Measurements from ENCODE around the gene CBFB. TPM values are rescaled to one million over a fixed set of nuclear protein-coding genes. Genes with fewer than 3 reads are reported as not detected.
"Not testable (repeated sequence)": the region's sequence is repeated elsewhere in the genome, so short reads cannot be mapped to it uniquely, and the experiment has no call there.

The CBFB gene
- 51.3 TPM for total RNA-seq (ENCODE audit: insufficient read depth, low replicate concordance)

- DNase-seq (ENCODE audit: low spot score) = peak; percentile 93
Observed at GRCh38 chr16:67028696-67029253, at the start of gene CBFB. TSS of gene CBFB (plus strand) at chr16:67029149. CDS start at chr16:67029408, 259 bp downstream.

- no peak for DNase-seq (ENCODE audit: low spot score)
Observed at GRCh38 chr16:66983033-66983432, 45.9 kb upstream of the CBFB start.

- no peak for DNase-seq (ENCODE audit: low spot score)
Observed at GRCh38 chr16:66984892-66985311, 44.0 kb upstream of the CBFB start.

- DNase-seq (ENCODE audit: low spot score) = no peak
Observed at GRCh38 chr16:66986559-66986958, 42.4 kb upstream of the CBFB start.

- no peak for DNase-seq (ENCODE audit: low spot score)
Observed at GRCh38 chr16:66988197-66988788, 40.7 kb upstream of the CBFB start, which contains the start of gene CES4A. TSS of gene CES4A (plus strand) at chr16:66988589. CDS start at chr16:66988773, 184 bp downstream.

GRCh38 chr16:66991545-66992077 lies 37.3 kb upstream of the CBFB start:
- DNase-seq (ENCODE audit: low spot score) = no peak

GRCh38 chr16:66993558-66993957 lies 35.4 kb upstream of the CBFB start:
- DNase-seq (ENCODE audit: low spot score) = not testable (repeated sequence)

GRCh38 chr16:66996324-66996982 lies 32.5 kb upstream of the CBFB start:
- DNase-seq (ENCODE audit: low spot score) = no peak

GRCh38 chr16:66996983-66997358 lies 32.0 kb upstream of the CBFB start:
- DNase-seq (ENCODE audit: low spot score) = no peak

GRCh38 chr16:67000384-67001351 lies 28.3 kb upstream of the CBFB start:
- DNase-seq (ENCODE audit: low spot score) = peak; percentile 70

- no peak for DNase-seq (ENCODE audit: low spot score)
Observed at GRCh38 chr16:67001726-67002125, 27.2 kb upstream of the CBFB start.

GRCh38 chr16:67006930-67007658 lies 21.9 kb upstream of the CBFB start:
- peak; percentile 41 for DNase-seq (ENCODE audit: low spot score)

- DNase-seq (ENCODE audit: low spot score) = no peak
Observed at GRCh38 chr16:67009158-67009557, 19.8 kb upstream of the CBFB start.

GRCh38 chr16:67011274-67011673 lies 17.7 kb upstream of the CBFB start:
- no peak for DNase-seq (ENCODE audit: low spot score)

GRCh38 chr16:67013233-67013822 lies 15.6 kb upstream of the CBFB start:
- no peak for DNase-seq (ENCODE audit: low spot score)

- DNase-seq (ENCODE audit: low spot score) = peak; percentile 75
Observed at GRCh38 chr16:67013823-67014633, 14.9 kb upstream of the CBFB start.

GRCh38 chr16:67014634-67015312 lies 14.2 kb upstream of the CBFB start:
- DNase-seq (ENCODE audit: low spot score) = no peak

- DNase-seq (ENCODE audit: low spot score) = no peak
Observed at GRCh38 chr16:67015313-67015731, 13.6 kb upstream of the CBFB start.

GRCh38 chr16:67016143-67016542 lies 12.8 kb upstream of the CBFB start:
- no peak for DNase-seq (ENCODE audit: low spot score)
